Small intestine (tissue), 4 donors: Measurements from ENCODE around the gene EPPIN. TPM values are rescaled to one million over a fixed set of nuclear protein-coding genes. Genes with fewer than 3 reads are reported as not detected.

Experiments
- polyA plus RNA-seq, 4 donors: library from polyadenylated mRNA; stranded (reverse) in 3 of 4; unstranded in 1 of 4; fragments of 200-250 nt in 3 of 4; fragments of 120-200 nt in 1 of 4; gene quantifications; one replicate each; pipeline versions ENCODE4 v1.2.1 to v1.2.3, GENCODE V29; 2013
- donor health status: healthy with polysubstance abuse.
- donor health status: Bipolar disorder and iron deficiency.
- donor health status: healthy.

The EPPIN gene
- polyA plus RNA-seq, 4 donors = not detected

Other genes starting within 250 kb of the EPPIN start
- 1 to 10 TPM in 1 of 4 donors, under 1 TPM in 1, not detected in 2; 0.04 to 1.4 TPM for gene RBPJL, start 240.6 kb downstream of the EPPIN start, polyA plus RNA-seq
- under 1 TPM in 1 of 4 donors, not detected in 3; 0.07 TPM for gene MATN4, start 239.1 kb downstream of the EPPIN start, polyA plus RNA-seq
- gene SDC4, start 199.0 kb downstream of the EPPIN start, polyA plus RNA-seq = 10 to 100 TPM; 14.3 to 95.8 (median 23.5) TPM
- 10 to 100 TPM; 13.6 to 40.3 (median 26.9) TPM for gene SYS1, start 184.2 kb downstream of the EPPIN start, polyA plus RNA-seq
- under 1 TPM in 2 of 4 donors, not detected in 2; 0.19 to 0.84 TPM for gene TP53TG5, start 169.1 kb downstream of the EPPIN start, polyA plus RNA-seq
- 100 to 1,000 TPM in 2 of 4 donors, 10 to 100 TPM in 2; 46.1 to 114 (median 101) TPM for gene DBNDD2, start 139.1 kb downstream of the EPPIN start, polyA plus RNA-seq
- gene PIGT, start 131.3 kb downstream of the EPPIN start, polyA plus RNA-seq = 100 to 1,000 TPM in 1 of 4 donors, 10 to 100 TPM in 3; 49.7 to 119 (median 68.1) TPM
- gene WFDC2, start 77.6 kb downstream of the EPPIN start, polyA plus RNA-seq = 1 to 10 TPM; 1.8 to 7.8 (median 3.9) TPM
- not detected for gene SPINT3, start 31.8 kb downstream of the EPPIN start, polyA plus RNA-seq
- gene WFDC6, start 7.9 kb downstream of the EPPIN start, polyA plus RNA-seq = not detected
- gene WFDC8, start 31.9 kb upstream of the EPPIN start, polyA plus RNA-seq = not detected
- not detected for gene WFDC10A, start 82.3 kb upstream of the EPPIN start, polyA plus RNA-seq
- not detected for gene WFDC9, start 83.9 kb upstream of the EPPIN start, polyA plus RNA-seq
- not detected for gene WFDC11, start 122.8 kb upstream of the EPPIN start, polyA plus RNA-seq
- gene WFDC13, start 154.6 kb upstream of the EPPIN start, polyA plus RNA-seq = under 1 TPM in 1 of 4 donors, not detected in 3; 0.04 TPM
- under 1 TPM in 1 of 4 donors, not detected in 3; 0.16 TPM for gene WFDC10B, start 157.6 kb upstream of the EPPIN start, polyA plus RNA-seq
- not detected for gene SPINT4, start 174.9 kb upstream of the EPPIN start, polyA plus RNA-seq
- under 1 TPM in 2 of 4 donors, not detected in 2; 0.44 to 0.81 TPM for gene WFDC3, start 244.5 kb upstream of the EPPIN start, polyA plus RNA-seq
- 10 to 100 TPM; 27.9 to 42.7 (median 36.9) TPM for gene DNTTIP1, start 244.6 kb upstream of the EPPIN start, polyA plus RNA-seq